ENCODE measurements around the gene PACS1. TPM values are rescaled to one million over a fixed set of nuclear protein-coding genes. Genes with fewer than 3 reads are reported as not detected.

The PACS1 gene
- total RNA-seq, 1 experiment from 2014 or later = 41.1 TPM

DNA sequence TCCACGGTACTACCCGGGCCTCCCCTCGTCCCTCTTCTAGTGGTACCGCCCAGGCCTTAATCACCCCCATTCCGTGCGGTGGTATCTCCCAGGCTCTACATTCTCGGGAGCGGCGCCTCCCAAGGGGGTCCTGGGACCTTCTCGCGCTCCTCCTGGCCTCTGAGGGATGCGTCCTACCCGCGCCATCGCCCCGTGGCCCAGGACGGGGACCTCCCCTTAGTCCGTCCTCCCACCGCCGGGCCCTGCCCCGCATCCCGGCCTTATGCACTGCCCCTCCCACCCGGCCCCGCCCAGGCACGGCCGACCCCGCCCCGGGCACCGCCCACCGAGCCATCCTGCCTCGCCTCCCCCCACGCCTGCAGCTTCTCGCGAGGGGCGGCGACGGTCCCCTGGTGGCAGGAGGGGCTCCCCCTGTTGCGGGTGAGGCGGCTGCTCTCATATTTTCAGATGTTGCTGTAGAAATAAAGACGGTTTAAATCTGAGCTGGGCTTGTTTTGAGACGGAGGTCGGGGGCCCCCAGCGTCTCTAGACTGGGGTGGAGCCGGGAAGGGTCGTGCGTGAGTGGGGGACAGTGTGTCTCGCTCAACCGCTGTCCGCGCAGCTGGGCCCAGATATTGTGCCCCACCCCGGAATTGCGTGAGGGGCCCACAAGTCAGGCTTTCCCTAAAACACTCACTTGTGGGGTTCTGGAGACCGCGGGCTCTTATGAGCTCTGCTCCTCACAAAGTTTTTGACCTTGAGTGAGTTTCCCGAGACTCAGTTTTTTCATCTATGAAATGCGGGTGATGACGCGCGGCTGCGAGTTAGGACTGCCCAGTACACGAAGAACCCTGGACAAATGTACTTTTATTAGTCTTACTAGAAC, 197.5 kb downstream of the PACS1 start:
- peaks cover 31% of the 10 kb centered on the region for H3K79me2 ChIP-seq (ENCODE audit: insufficient read depth, low read length)
- intact Hi-C loops (cut with micrococcal nuclease) = no loop called here
- peak overlapping the region; percentile 70 for H3K4me2 ChIP-seq (ENCODE audit: low read length)
- H3K9me3 ChIP-seq (ENCODE audit: control insufficient read depth in 1 of 2, insufficient read depth in 1 of 2, low read depth in 1 of 2, low read length in 2 of 2) = no peaks in the 10 kb centered on the region
- peak overlapping the region; percentile 69 for H3K27ac ChIP-seq (ENCODE audit: low read depth, low read length)
- H3K36me3 ChIP-seq (ENCODE audit: control insufficient read depth in 1 of 2, insufficient read depth in 2 of 2, low read length in 2 of 2) = peaks cover 12 to 14% of the 10 kb centered on the region in 2 experiments; a peak in 3 of 4 replicates
- BruUV-seq (replicated peaks) = TSS peak; percentile 84
- H3K4me1 ChIP-seq (ENCODE audit: control insufficient read depth in 1 of 2, insufficient read depth in 2 of 2, low read length in 2 of 2) = peaks cover 6 to 26% of the 10 kb centered on the region in 2 experiments
- RAD21 ChIA-PET (ENCODE audit: low non-redundant PET in 1 of 2, low total read pairs in 2 of 2, uncharacterized antibody in 2 of 2, unreplicated experiment in 2 of 2) = no interaction called here
- peak overlapping the region; percentile 93 to 99 for H3K4me3 ChIP-seq (replicated peaks in 1 of 2; ENCODE audit: low read depth in 1 of 2, low read length in 2 of 2)
- ATAC-seq (peak; percentile 74), DNase-seq (ENCODE audit: low read depth, low spot score) (peak; percentile 69)
- H4K20me1 ChIP-seq (ENCODE audit: insufficient read depth) = no peaks in the 10 kb centered on the region
- CTCF ChIA-PET = interaction anchor here (0.5 to 2.6 kb wide), 6 partner anchors 12 to 118 kb away, joined by 3 to 9 read pairs (median 6); partner anchors contain the start of gene YIF1A
- no peaks in the 10 kb centered on the region for H3K9me2 ChIP-seq (ENCODE audit: insufficient read depth)
- peak overlapping the region; percentile 85 for H3K9ac ChIP-seq (ENCODE audit: low read length)
- no peak overlapping the region for H2AFZ ChIP-seq (ENCODE audit: low read depth, low read length, poor library complexity, severe bottlenecking)
- POLR2A ChIA-PET = interaction anchor here (0.6 to 2.3 kb wide), 7 partner anchors 13 to 1781 kb away, joined by 3 to 18 read pairs (median 4); partner anchors contain the start of genes MRPL11 and YIF1A
- no peaks in the 10 kb centered on the region for H3K27me3 ChIP-seq (ENCODE audit: insufficient read depth, low read length)
- TF ChIP-seq POLR2AphosphoS5 (IDR thresholded peaks at IDR 0.05; ENCODE audit: low read depth, low read length) = peak; percentile 48; the same call in 1 of the 2 replicates
- TF ChIP-seq, protein P1, sequence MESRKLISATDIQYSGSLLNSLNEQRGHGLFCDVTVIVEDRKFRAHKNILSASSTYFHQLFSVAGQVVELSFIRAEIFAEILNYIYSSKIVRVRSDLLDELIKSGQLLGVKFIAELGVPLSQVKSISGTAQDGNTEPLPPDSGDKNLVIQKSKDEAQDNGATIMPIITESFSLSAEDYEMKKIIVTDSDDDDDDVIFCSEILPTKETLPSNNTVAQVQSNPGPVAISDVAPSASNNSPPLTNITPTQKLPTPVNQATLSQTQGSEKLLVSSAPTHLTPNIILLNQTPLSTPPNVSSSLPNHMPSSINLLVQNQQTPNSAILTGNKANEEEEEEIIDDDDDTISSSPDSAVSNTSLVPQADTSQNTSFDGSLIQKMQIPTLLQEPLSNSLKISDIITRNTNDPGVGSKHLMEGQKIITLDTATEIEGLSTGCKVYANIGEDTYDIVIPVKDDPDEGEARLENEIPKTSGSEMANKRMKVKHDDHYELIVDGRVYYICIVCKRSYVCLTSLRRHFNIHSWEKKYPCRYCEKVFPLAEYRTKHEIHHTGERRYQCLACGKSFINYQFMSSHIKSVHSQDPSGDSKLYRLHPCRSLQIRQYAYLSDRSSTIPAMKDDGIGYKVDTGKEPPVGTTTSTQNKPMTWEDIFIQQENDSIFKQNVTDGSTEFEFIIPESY (IDR thresholded peaks at IDR 0.05; ENCODE audit: extremely low read depth, insufficient replicate concordance, low read length) = peak; percentile 84
- TF ChIP-seq, protein P2, sequence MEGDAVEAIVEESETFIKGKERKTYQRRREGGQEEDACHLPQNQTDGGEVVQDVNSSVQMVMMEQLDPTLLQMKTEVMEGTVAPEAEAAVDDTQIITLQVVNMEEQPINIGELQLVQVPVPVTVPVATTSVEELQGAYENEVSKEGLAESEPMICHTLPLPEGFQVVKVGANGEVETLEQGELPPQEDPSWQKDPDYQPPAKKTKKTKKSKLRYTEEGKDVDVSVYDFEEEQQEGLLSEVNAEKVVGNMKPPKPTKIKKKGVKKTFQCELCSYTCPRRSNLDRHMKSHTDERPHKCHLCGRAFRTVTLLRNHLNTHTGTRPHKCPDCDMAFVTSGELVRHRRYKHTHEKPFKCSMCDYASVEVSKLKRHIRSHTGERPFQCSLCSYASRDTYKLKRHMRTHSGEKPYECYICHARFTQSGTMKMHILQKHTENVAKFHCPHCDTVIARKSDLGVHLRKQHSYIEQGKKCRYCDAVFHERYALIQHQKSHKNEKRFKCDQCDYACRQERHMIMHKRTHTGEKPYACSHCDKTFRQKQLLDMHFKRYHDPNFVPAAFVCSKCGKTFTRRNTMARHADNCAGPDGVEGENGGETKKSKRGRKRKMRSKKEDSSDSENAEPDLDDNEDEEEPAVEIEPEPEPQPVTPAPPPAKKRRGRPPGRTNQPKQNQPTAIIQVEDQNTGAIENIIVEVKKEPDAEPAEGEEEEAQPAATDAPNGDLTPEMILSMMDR (IDR thresholded peaks at IDR 0.05 in 2 of 3, conservative IDR thresholded peaks at IDR 0.05 in 1 of 3; ENCODE audit: borderline replicate concordance in 1 of 3, insufficient read depth in 1 of 3, low read depth in 2 of 3, low read length in 2 of 3) = 0 out of 6 replicates have a peak, but pooled peaks of 1 of the 3 experiments have one; percentile 16
- TF ChIP-seq FOSL1 (IDR thresholded peaks at IDR 0.05; ENCODE audit: low read depth) = no peak
- TF ChIP-seq REST (IDR thresholded peaks at IDR 0.05; ENCODE audit: low read depth) = no peak
- TF ChIP-seq EZH2 (IDR thresholded peaks at IDR 0.05) = no peak
- peak; percentile 55 for TF ChIP-seq ZFX (IDR thresholded peaks at IDR 0.05)
- no peak for TF ChIP-seq ZNF274 (IDR thresholded peaks at IDR 0.05; ENCODE audit: low read depth, low read length)
- TF ChIP-seq SIN3A (IDR thresholded peaks at IDR 0.05; ENCODE audit: low read depth) = no peak
- no peak for TF ChIP-seq EZH2phosphoT487 (IDR thresholded peaks at IDR 0.05; ENCODE audit: borderline replicate concordance)
- no peak for TF ChIP-seq JUND (IDR thresholded peaks at IDR 0.05)
- no peak for TF ChIP-seq CEBPB (IDR thresholded peaks at IDR 0.05; ENCODE audit: low read depth)
- TF ChIP-seq YY1 (IDR thresholded peaks at IDR 0.05; ENCODE audit: extremely low read depth, insufficient replicate concordance, low read depth, low read length) = no peak
- no peak for TF ChIP-seq TCF7L2 (IDR thresholded peaks at IDR 0.05; ENCODE audit: borderline replicate concordance, extremely low read depth, insufficient read depth, insufficient read length)
- peak; percentile 15 for TF ChIP-seq POLR2A (IDR thresholded peaks at IDR 0.05; ENCODE audit: borderline replicate concordance, extremely low read depth, insufficient read depth, insufficient read length)

All from HCT116 (cell line).